A549 treated with AZD9567 at 1 μM for 4 hours (cell line): ENCODE data around the gene ITPR2. TPM values are rescaled to one million over a fixed set of nuclear protein-coding genes. Genes with fewer than 3 reads are reported as not detected.

Experiments used
- total RNA-seq: library from RNA; stranded (reverse); fragments of 200-300 nt; extraction: Qiagen RNA extraction; gene quantifications from 5 replicates; pipeline ENCODE4 v1.2.3, GENCODE V29; 2022; ENCODE audit not compliant: insufficient read depth

Gene ITPR2
- total RNA-seq = 1.4 to 2.7 TPM (median 2.4 TPM) in 5 replicates

DNA sequence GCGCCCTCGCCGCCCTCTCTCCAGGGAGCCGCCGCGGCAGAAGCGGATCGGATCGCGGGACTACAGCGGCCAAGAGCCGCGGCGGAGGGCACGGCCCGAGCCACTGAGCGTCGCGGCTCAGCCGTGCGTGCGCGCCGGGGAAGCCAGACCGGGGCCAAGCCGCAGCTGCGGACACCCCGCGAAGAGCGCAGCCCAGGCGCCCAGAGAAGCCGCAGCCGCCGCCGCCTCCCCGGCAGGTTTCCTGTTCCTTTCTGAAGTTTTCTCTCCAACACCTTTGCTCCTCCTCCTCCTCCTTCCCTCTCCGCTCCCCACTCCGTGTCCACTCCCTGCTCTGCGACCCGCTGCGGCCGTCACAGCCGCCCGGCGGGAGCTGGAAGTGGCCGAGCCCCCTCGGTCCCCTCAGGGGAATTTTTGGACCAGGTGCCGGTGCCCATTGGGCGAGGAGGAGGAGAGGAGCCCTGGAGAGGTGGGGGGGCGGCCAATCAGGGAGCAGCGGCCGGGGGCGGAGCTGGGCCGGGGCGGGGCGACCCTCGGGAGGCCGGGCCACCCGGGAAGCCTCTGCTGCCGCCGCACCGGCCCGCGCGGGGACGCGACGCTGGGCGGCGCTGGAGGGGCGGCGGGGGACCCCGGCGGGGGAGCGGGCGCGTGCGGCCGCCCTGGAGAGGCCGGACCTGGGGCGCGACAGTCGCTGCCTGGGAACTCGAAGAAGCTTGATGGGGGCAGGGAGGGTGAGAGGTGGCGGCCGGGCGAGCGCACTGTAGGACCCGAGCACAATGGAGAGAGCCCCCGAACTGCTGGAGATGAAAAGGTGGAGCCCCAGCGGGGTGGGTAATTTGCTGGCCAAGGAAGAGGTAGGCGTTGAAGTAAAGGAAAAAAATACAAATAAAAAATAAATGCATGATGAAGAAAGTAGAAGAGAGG, at the start of gene ITPR2:
TSS of gene ITPR2 (minus strand) at position 373 of the 921 bp plus-strand sequence. CDS start 413 bp downstream, outside the sequence.

Other genes with a start within 250 kb of the ITPR2 start
- 20.8 to 29.8 TPM (median 24.6 TPM) in 5 replicates for gene INTS13, start 104.8 kb upstream of the ITPR2 start, total RNA-seq
- 27.6 to 33.1 TPM (median 30.1 TPM) in 5 replicates for gene FGFR1OP2, start 105.3 kb upstream of the ITPR2 start, total RNA-seq
- gene TM7SF3, start 181.2 kb upstream of the ITPR2 start, total RNA-seq = 68.7 to 76.5 TPM (median 73.4 TPM) in 5 replicates
- 24.7 to 51.0 TPM (median 27.6 TPM) in 5 replicates for gene MED21, start 189.4 kb upstream of the ITPR2 start, total RNA-seq
- not detected in 5 replicates for gene C12orf71, start 249.4 kb upstream of the ITPR2 start, total RNA-seq